ENCODE data around the gene DENND1A. TPM values are rescaled to one million over a fixed set of nuclear protein-coding genes. Genes with fewer than 3 reads are reported as not detected.

The DENND1A gene
- polyA plus RNA-seq, 2 of the 4 experiments (the other 2 are of a cell fraction): 15.1 to 21.9 TPM

GRCh38 chr9:123590499-123590898, 339.4 kb downstream of the DENND1A start:
- FAIRE-seq (no peak), DNase-seq (ENCODE audit: low read depth in 1 of 2, low spot score in 1 of 2) (no peak), ATAC-seq (no peak)
- no peak overlapping the region for H3K27ac ChIP-seq
- TF ChIP-seq HDAC2 (IDR thresholded peaks at IDR 0.05) (no peak), RFX5 (IDR thresholded peaks at IDR 0.05) (no peak), CBX2 (IDR thresholded peaks at IDR 0.05; ENCODE audit: borderline replicate concordance, low read depth) (no peak), MAZ (IDR thresholded peaks at IDR 0.05; ENCODE audit: borderline replicate concordance, low read depth, low read length) (no peak), ZFP36 (IDR thresholded peaks at IDR 0.05; ENCODE audit: borderline replicate concordance, partially characterized antibody) (no peak), ZC3H11A (IDR thresholded peaks at IDR 0.05) (no peak), REST (IDR thresholded peaks at IDR 0.05) (no peak), SREBF2 (IDR thresholded peaks at IDR 0.05) (no peak), ESRRA (IDR thresholded peaks at IDR 0.05; ENCODE audit: borderline replicate concordance, low read length) (no peak), CBX8 (IDR thresholded peaks at IDR 0.05) (no peak), BCL3 (IDR thresholded peaks at IDR 0.05) (no peak), FOXS1 (CRISPR knock-in tag; IDR thresholded peaks at IDR 0.05) (no peak), HES2 (IDR thresholded peaks at IDR 0.05) (no peak), SMC3 (IDR thresholded peaks at IDR 0.05) (no peak), MAFK (IDR thresholded peaks at IDR 0.05; ENCODE audit: partially characterized antibody) (no peak), JUN (IDR thresholded peaks at IDR 0.05) (no peak), TP53 (CRISPR knock-in tag; IDR thresholded peaks at IDR 0.05) (no peak)
- POLR2A ChIA-PET: no interaction called here
- H3K9me3 ChIP-seq: no peaks in the 10 kb centered on the region
- no peak overlapping the region for H3K4me2 ChIP-seq
- CTCF ChIA-PET: no interaction called here
- H3K4me1 ChIP-seq: no peaks in the 10 kb centered on the region
- H3K4me3 ChIP-seq: no peak overlapping the region
- WGBS (ENCODE audit: missing lambda C conversion rate): 91% methylated on average over 3 of the region's 3 CpGs

GRCh38 chr9:123589361-123590239, 340.3 kb downstream of the DENND1A start:
- Histone ChIP-seq H3K4me1 (no peaks in the 10 kb centered on the region), H3K9me3 (no peaks in the 10 kb centered on the region), H3K27ac (no peak overlapping the region), H3K4me2 (no peak overlapping the region), H3K4me3 (no peak overlapping the region)
- no peak for FAIRE-seq
- WGBS (ENCODE audit: missing lambda C conversion rate): 90% methylated on average over 8 of the region's 8 CpGs
- DNase-seq (ENCODE audit: low read depth in 1 of 2, low spot score in 1 of 2): no peak
- TF ChIP-seq MAZ (IDR thresholded peaks at IDR 0.05; ENCODE audit: borderline replicate concordance, low read depth, low read length) (no peak), GATA3 (IDR thresholded peaks at IDR 0.05; ENCODE audit: borderline replicate concordance) (no peak), CHD4 (IDR thresholded peaks at IDR 0.05; ENCODE audit: borderline replicate concordance) (no peak), USF2 (IDR thresholded peaks at IDR 0.05) (no peak), HDAC2 (IDR thresholded peaks at IDR 0.05) (no peak), HES2 (IDR thresholded peaks at IDR 0.05) (no peak), TP53 (CRISPR knock-in tag; IDR thresholded peaks at IDR 0.05) (no peak), RFX5 (IDR thresholded peaks at IDR 0.05) (no peak), JUNB (IDR thresholded peaks at IDR 0.05) (no peak), ZFP36 (IDR thresholded peaks at IDR 0.05; ENCODE audit: borderline replicate concordance, partially characterized antibody) (no peak), BCL3 (IDR thresholded peaks at IDR 0.05) (no peak), EHMT2 (IDR thresholded peaks at IDR 0.05; ENCODE audit: low read depth) (no peak), KDM5A (IDR thresholded peaks at IDR 0.05) (no peak), NFE2L2 (conservative IDR thresholded peaks at IDR 0.05; ENCODE audit: low read length) (no peak), MYC (IDR thresholded peaks at IDR 0.05; ENCODE audit: borderline replicate concordance, low read length) (no peak), POLR2AphosphoS2 (conservative IDR thresholded peaks at IDR 0.05; ENCODE audit: low read length) (no peak)
- POLR2A ChIA-PET: no interaction called here
- no peak for ATAC-seq
- CTCF ChIA-PET: interaction anchor here (1.0 kb wide), 1 partner anchor 492 kb away, joined by 3 read pairs; no protein-coding TSS in a partner anchor
